ENCODE results near the gene NPTN.
"Not testable (repeated sequence)": the region's sequence is repeated elsewhere in the genome, so short reads cannot be mapped to it uniquely, and the experiment has no call there.

NPTN gene

DNA sequence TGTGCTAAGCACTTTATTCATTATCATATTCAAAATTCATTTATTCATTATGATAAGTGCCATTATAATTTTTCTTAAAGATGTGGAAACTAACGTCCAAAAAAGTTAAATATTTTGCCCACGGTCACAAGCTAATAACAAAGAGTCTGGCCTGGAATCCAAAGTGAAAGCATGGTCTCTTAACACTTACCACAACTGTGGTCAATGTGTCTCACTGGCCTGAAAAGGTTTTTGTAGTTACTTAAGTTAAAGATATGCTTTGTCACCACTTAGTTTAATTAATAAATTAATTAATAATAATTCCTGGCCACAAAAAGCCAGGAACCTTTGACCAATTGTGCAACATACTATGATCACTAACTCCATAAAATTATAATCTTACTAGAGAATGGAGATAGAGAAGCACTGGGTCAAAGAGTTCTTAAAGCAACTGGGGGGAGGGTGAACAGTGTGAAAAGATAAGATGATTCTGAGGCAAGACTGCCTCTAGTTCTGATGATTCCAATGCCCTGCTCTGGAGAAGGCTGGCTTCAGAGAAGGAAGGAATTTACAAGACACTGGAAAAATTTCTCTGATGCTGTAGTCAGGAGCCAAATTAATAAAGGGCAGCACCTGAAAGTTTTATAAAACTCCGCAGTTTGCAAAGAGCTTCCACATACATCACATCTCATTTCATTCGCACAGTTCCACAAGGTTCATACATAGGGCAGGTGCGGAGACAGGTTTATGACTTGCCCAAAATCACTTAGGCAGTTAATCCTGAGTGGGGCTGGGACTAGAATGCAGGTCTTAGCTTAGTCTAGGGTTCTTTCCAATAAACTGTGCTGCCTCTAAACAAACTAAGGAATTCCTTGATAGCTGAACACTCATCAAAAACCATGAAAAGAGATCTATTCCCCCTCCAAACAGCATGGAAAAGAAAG is 32.5 kb downstream of the NPTN start:
- DNase-seq = no peak

DNA sequence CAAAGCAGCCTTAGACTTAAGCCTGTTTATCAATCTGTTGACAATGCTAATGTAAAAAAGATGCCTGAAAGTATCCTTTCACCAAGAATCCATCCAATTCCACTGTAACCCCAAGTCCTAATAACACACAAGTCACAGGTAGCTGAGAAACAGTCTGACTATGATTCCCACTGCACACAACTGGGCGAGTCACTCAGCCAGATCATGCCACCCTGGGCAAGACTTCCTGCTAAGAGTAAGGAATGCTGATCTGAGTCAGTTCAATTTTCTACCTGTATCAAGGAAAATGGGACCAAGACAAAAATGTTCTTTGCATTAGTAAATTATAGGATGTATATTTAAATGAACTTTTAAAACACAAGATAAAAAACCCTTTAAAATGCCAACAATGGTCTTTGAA is 33.3 kb downstream of the NPTN start:
- DNase-seq = no peak

DNA sequence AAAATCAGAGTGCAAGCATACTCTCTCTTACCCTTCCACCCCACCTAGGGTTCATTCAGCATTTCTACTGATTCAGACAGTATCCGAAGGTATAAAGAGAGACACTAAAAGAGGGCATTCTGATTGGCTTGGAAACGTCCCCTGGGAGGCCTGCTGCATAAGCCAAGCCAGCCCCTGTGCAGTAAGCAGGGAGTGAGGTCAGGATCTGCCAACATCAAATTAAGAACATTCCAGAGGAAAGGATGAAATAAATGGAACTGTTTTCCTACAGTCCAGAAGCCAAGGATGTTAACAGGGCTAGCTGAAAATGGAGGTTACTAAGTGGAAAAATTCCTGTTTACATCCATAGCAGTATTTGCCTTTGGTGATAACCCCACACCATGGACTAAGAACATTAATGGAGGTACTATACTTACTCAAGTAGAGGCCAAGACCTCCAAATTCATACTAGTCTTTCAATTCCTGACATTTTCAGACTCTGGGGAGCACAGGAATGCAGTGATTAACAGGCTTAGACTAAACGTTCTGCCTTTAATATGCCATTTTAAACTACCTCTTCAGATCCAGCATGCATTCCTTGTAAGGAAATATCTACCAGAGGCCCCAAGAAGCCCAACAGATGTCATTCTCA is 34.5 kb downstream of the NPTN start:
- DNase-seq = no peak

DNA sequence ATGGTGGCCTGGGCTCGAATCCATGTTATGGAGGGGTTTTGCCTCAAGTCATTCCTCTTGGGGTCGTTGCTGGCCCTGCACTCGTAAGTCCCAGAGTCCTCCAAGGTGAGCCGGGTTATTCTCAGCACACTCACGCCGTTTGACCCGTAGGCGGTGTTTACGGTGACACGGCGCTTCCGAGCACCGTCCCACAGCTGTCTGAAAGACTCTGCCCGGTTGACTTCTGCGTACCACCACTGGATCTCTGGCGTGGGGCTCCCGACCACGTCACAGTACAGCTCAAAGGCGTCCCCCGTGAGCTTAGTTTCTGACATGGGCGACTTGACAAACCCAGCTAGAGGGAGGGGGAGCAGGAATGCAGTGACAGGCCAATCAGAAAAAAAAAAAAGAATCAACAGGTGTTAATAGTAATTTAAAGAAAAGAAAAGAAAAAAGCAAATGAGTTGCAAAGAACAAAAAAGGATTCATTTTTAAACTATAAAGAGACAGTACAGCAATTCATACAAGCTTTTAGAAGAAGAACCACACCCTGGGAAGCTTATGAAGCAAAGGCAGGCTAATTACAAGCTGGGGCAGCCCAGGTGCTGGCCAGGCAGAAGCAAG is 36.1 kb downstream of the NPTN start:
- DNase-seq = no peak

DNA sequence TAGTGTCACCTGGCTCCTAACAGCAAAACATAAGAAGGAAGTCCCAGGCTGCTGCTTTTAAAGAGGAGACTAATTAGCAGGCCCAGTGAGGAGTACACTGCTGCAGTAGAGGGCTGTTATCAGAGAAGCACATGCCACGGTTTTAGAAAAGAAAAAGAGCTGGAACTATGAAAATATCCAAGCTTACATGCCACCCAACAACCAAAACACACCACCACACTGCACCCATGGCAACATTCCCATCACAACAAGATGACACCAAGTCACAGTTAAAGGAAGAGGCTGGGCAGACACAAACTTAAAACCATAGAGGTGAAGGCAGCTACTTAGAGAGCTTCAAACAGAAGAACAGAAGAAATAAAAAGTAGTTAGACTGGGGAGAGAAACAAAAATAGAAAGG is 37.0 kb downstream of the NPTN start:
- no peak for DNase-seq

DNA sequence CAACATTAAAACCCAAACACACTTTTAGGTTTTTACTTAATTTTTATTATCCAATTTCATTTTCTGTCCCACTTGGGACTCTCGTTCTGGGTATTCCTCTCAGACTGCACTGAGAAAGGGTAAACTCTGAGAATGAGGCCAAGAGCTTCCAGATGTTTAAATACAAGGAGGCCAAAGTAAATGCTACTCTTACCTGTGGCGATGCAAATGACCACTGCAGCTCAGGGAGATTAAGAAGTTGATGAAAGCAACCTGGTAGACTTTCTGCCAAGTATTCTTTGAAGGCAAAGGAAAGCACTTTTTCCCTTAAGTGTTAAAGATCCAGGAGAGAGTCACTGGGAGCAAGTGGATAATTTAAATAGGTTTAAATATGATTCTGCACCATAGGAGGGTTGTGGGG is 39.1 kb downstream of the NPTN start:
- no peak for DNase-seq

DNA sequence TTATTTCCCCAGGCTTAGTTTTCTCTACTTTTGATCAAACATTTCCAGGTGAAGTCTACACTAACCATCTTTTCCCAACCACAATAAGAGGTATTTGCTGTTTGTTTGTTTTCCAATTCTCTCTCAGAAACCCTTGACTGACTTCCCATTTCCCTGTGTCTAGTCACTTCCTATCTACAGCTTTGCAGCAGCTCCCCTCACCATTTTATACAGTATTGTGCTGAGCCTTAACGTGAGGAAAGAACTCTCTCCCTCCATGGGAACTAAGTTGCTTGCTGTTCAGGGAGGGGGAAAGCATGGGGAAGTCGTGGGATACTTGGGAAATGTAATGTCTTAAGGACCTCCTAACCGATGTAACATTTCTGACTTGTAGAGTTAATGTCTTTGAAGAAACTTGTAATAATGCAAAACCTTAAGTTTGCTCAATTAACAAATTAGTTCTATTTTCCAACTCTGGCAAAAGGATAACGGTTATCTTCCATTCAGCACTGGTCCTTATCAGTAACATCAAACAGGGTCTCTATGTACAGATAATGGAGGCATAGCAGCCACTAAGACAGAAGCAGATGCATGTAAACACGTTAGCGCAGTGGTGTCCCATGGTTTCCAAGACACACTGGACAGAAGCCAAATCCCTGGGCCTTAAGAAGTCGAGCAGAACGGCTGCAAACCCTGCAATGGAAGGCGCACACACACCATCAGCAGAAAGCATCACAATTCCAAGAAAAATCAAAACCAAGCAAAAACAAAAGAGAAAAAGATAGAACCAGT is 39.7 kb downstream of the NPTN start:
- peak; percentile 52 for DNase-seq

DNA sequence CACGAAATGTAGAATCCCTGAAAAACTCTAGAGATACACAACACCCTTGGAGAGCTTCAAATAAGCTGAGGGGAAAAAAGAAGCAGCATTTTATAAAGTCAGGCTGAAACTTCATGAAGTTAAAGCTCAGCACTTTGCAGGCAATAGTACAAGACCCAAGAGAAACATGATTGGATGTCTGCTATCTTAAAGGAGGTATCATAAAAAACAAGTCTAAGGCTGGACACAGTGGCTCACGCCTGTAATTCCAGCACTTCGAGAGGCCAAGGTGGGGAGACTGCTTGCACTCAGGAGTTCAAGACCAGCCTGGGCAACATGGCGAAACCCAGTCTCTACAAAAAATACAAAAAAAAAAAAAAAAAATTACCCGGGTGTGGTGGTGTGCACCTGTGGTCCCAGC is 42.9 kb downstream of the NPTN start:
- no peak for DNase-seq

DNA sequence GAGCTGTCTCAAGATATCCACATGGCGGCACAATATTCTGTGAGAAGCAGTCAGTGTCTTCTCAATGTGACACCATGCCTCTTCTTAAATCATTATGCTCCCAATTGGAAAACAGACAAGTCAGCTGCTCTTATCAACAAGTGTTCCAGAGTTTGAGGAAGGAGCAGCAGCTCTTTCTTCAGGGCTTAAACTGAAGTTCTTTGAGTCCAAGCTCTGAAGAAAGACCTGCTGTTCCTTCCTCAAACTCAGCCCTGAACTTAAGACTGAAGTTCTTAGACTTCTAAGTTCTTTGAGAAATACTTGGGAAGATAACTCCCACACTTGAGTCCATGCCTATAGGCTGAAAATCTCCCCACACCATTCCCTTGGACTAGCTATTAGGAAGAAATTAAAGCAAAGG is 43.4 kb downstream of the NPTN start:
- no peak for DNase-seq

DNA sequence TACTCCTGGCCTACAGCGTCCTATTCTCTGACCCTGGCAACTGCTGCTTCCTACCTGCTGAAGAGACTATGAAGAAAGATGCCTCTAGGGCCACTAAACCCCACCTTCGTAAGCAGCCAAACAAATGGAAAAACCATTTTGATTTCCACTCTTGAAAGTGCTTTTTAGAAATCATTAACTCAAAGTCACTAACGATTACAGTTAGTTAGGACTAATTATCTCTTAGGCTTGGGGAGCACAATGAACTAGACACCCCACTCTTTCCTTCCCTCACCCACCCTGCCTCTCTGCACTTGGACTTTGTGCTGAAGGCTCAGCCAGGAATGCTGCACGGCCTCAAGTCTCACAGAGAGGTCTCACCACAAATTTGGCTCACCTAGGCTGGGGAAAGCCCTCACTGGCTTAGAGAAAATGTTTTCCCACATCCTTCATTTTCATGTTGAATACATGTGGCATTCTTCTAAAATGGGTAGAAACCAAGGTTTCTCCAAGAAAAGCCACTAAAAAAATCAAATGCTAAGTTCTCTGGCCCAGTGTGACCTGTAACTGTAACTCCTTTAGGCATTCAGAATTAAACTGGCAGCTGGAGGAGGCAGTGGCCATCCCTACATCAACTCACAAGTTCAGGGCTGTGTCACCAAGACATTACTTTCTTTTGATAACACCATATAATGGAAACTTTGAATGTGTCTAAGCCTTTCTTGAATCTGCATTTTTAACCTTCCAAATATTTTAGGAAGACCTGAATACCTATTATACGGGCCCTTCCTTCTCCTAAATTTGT is 47.1 kb downstream of the NPTN start:
- no peak for DNase-seq

DNA sequence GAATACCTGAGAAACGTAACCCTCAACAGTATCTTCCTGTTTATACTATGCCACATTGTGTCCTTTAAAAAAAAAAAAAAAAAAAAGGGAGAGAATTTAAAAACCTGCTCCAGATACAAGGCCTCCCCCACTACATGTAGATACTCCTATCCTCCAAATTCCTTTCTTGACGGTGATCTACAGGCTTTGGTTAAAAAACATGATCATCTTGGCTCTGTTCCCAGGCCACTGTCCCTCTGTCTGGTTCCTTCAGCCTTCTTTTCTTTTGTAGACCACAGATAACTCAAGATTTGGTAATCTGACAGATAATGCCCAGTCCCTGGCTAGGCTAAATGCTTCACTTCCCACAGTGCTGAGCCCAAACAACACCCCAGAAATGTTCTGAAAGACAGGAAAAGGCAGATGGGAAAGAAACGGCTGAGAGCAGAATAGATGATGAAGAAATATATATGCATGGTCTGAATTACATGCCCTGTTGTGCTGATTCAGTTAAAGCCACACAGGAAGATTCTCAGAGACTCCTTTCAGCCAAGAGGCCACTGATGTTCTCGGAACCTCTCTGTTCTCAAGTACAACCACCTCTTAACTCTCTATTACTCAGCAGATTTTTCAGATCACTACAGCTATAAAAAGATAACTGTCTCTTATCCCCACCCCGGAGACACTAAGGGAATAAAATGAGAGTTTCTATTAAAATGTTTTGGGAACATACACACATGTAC is 48.3 kb downstream of the NPTN start:
- DNase-seq = no peak

DNA sequence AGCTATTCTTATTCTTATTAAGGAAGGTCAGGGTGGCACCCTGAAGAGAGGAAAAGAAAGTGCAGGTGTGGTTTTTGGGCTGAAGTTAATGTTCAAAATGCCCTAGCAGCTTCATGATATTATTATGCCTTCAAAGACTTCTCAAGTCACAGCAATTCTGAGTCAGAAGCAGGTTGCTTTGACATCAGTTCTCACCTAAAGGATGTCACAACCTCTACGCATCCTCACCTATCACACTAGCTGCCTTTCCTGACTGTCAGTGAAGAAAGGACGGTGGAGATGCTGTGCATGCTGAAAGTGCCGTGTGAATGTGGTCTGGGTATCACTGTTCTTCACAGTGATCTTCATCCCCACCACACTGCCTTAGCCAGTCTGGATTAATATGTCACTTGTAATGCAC is 49.6 kb downstream of the NPTN start:
- no peak for DNase-seq

DNA sequence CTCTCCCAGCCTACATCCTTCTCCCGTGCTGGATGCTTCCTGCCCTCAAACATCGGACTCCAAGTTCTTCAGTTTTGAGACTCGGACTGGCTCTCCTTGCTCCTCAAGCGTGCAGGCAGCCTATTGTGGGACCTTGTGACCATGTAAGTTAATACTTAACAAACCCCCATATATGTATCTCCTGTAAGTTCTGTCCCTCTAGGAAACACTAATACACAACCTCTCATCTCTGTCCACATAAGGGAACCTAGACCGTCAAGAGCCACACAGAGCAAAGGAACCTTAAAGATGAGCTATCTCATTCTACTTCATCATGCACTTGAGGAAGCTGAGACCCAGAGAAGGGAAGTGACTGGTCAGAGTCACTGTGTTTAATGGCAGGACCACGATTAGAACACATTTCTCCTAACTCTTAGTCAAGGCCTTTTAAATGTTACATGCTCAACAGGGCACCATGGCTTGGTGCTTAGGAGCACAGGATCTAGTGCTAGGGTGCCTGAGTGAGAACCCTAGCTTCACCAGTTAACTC is 50.3 kb downstream of the NPTN start:
- DNase-seq = no peak

DNA sequence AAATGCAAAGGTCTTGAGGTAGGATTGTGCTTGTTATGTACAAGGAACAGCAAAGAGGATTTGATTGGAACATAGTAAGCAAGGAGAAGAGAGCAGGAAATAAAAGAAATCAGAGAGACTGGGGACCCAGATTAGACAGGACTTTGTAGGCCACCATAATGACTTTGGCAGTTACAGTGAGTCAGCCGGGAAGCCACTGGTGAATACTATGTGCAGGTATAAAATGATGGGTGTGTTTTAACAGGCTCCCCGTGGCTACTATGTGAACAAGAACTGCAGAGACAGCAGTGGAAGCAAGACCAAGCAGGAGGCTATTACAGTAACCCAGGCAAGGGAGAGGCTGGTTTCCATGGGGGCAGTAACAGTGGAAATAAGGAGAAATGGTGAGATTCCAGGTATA is 55.2 kb downstream of the NPTN start:
- no peak for DNase-seq

DNA sequence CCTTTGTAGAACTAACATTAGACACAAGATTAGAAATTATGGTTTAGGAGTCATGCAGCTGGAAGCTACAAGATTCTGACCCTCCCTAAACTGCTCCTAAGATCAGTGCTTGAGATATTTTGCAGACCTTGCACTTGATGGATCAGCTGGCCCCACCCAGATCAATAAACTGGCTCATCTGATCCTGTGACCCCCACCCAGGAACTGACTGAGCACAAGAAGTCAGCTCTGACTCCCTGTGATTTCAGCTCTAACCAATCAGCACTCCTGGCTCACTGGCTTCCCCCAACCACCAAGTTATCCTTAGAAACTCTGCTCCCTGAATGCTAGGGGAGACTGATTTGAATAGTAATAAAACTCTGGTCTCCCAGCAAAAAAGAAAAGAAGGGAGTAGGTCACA is 55.6 kb downstream of the NPTN start:
- not testable (repeated sequence) for DNase-seq

DNA sequence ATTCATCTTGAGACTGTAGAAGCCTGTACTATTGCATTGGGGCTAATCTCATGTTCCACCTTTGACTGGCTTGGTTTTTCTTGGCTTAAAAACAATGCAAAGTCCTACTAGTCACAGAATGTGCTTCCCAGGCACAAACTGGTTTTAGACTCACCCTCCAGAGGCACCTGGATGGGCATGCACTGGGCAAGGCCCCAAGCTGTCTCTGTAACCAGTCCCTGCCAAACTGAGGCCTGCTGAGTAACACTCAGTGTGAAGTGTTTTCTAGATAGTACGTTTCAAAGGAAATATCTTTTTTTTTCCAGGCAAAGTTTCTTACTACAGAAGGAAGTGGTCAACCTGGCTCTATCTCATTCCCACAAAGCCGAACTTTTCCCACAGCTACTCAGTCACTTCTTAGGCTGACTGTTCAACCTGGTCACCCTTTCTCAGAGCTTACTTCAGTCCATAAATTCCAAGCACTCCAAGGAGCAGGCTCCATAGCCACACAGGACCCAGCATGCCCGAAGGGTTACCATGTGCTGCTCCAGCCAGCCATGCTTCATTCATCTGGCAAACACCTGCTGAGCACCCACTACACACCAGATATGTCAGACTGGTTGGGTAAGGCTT is 57.4 kb downstream of the NPTN start:
- DNase-seq = no peak

DNA sequence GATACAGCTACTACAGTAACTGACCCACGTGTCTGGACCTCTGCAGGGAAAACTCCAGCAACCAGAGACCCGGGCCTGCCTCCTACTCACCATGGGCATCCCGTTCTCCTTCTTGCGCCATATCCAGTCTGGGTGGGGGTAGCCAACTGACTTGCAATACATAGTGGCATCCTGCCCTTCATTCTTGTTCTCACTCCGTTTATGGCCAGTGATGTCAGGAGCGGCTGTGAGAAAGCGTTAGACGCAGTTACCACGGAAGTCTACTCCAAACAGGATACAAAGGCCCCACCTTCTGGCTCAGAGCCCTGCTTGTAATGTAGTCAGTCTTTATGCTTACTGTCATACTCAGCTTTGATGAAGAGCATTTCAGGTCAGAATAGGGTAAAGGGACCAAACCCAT is 59.6 kb downstream of the NPTN start:
- DNase-seq = peak; percentile 49

DNA sequence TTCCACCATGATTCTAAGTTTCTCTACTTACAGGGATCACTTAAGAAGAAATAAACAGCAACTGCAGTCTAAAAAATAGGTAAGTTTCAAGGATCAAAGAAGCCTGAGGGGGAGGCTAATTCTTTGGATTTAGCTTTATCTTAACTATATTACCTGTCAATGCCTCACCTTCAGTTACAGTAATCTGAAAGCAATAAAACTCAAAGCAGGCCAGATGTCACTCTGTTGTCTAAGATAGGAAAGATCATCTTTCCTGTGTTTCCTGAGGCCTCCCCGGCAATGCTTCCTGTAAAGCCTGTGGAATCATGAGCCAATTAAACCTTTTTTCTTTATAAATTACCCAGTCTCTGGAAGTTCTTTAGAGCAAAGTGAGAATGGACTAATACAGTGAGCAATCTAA is 60.2 kb downstream of the NPTN start:
- DNase-seq = no peak

DNA sequence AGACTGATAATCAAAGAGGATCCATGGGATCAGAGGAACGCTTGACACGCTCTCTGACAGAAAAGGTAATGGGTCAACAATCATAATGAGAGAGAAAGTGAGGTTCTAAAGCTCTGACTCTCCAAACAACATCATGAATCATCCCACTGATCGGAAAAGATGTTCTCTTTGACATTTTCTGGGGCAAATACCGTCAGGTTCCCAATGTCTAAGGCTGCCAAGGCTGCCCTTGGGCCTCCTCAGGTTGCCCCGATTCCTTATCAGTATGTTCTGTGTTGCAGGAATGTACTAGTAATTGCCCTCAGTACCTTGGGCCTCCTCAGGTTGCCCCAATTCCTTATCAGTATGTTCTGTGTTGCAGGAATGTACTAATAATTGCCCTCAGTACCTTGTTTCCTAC is 60.9 kb downstream of the NPTN start:
- DNase-seq = no peak

DNA sequence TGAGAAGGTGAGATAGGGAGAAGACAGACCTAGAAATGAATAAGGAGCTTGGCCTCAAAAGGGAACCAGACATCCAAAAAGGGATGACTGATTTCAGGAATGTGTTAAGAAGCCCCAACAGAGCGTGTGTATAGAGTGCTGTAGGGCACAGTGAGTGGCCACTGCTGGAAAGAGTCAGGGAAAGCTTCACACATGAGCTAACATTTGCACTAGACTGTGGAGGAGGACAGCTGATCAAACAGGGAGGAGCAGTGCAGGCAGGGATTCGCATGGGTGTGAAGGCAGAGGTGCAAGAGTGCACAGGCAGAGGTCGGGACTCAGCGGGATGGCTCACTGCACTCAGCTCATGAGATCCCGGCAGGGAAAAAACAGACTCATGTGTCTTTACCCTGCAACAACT is 61.8 kb downstream of the NPTN start:
- no peak for DNase-seq

Data from femur (tissue), 1 donor.